Vagina (tissue), 2 donors: ENCODE measurements around the gene FZD10.

Experiments
- POLR2A ChIP-seq, 2 donors: fragments of 450-650 bp; IDR thresholded peaks; one replicate each; pipeline ENCODE4 v1.6.1; 2017; ENCODE audit warnings: antibody characterized with exemption in 2 of 2, mild to moderate bottlenecking in 2 of 2, moderate library complexity in 2 of 2
- POLR2AphosphoS5 ChIP-seq, 2 donors: sonication (generic); formaldehyde crosslinking; IDR thresholded peaks; one replicate each; pipeline ENCODE4 v1.9.0; 2017; ENCODE audit warnings: antibody characterized with exemption in 2 of 2, mild to moderate bottlenecking in 2 of 2, low read depth in 1 of 2; ENCODE audit not compliant: insufficient read depth in 1 of 2
- TF ChIP-seq, protein P1 (sequence below), 3 experiments: fragments of 450-650 bp in 2 of 3; fragments of 200-600 bp in 1 of 3; sonication (generic) in 1 of 3; IDR thresholded peaks; one replicate each; pipeline ENCODE4 v1.5.1; 2017 to 2019; ENCODE audit warnings: antibody characterized with exemption in 3 of 3, mild to moderate bottlenecking in 2 of 3, moderate library complexity in 2 of 3

DNA sequence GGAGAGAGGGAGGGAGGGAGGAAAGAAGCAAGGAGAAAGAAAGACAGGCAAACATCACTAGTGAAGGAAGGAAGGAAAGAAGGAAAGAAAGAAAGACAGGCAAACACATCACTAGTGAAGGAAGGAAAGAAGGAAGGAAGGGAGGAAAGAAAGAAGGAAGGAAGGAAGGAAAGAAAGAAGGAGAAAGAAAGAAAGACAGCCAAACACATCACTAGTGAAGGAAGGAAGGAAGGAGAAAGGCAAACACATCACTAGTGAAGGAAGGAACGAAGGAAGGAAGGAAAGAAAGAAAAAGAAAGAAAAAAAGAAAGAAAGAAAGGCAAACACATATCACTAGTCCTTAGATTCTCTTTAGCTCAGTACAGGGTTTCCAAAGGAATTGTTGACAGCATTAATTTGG lies 5.3 kb downstream of the FZD10 start:
- TF ChIP-seq POLR2AphosphoS5 (IDR thresholded peaks at IDR 0.05; ENCODE audit: insufficient read depth in 1 of 2, low read depth in 1 of 2) (no peak), POLR2A (IDR thresholded peaks at IDR 0.05) (no peak)
- TF ChIP-seq, protein P1, sequence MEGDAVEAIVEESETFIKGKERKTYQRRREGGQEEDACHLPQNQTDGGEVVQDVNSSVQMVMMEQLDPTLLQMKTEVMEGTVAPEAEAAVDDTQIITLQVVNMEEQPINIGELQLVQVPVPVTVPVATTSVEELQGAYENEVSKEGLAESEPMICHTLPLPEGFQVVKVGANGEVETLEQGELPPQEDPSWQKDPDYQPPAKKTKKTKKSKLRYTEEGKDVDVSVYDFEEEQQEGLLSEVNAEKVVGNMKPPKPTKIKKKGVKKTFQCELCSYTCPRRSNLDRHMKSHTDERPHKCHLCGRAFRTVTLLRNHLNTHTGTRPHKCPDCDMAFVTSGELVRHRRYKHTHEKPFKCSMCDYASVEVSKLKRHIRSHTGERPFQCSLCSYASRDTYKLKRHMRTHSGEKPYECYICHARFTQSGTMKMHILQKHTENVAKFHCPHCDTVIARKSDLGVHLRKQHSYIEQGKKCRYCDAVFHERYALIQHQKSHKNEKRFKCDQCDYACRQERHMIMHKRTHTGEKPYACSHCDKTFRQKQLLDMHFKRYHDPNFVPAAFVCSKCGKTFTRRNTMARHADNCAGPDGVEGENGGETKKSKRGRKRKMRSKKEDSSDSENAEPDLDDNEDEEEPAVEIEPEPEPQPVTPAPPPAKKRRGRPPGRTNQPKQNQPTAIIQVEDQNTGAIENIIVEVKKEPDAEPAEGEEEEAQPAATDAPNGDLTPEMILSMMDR (IDR thresholded peaks at IDR 0.05): no peak
